ENCODE results near the gene RIMBP2.

DNA sequence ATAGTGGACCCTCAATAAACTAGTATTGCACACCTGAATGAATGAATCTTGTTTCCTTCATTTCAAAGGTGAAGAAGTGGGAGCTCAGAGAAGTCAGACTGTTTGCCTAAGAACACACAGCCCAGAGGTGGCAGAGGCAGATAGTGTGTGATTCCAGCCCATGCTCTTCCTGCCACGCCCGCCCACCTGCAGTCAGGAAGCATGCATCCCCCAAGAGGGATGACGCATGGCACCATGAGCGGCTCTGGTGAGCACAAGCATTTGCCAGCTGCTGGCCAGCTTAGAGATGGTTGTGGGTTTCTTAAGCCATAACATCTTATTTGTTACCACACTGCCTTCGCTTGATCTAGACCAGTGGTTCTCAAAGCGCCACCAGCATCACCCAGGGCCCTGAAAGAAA is 133.8 kb downstream of the RIMBP2 start:
- TF ChIP-seq CTCF (optimal IDR thresholded peaks at IDR 0.05 in 1 of 3, IDR thresholded peaks at IDR 0.05 in 1 of 3, conservative IDR thresholded peaks at IDR 0.05 in 1 of 3; ENCODE audit: extremely low read depth in 1 of 3, insufficient read depth in 2 of 3, low read length in 3 of 3) = no peak
- TF ChIP-seq EZH2 (IDR thresholded peaks at IDR 0.05; ENCODE audit: low read length) = no peak
